Measurements from ENCODE around the gene GPM6B. TPM values are rescaled to one million over a fixed set of nuclear protein-coding genes. Genes with fewer than 3 reads are reported as not detected.

GPM6B gene
- total RNA-seq, 6 donors from 2014 or later = 5.2 to 29.6 (median 21.8) TPM

DNA sequence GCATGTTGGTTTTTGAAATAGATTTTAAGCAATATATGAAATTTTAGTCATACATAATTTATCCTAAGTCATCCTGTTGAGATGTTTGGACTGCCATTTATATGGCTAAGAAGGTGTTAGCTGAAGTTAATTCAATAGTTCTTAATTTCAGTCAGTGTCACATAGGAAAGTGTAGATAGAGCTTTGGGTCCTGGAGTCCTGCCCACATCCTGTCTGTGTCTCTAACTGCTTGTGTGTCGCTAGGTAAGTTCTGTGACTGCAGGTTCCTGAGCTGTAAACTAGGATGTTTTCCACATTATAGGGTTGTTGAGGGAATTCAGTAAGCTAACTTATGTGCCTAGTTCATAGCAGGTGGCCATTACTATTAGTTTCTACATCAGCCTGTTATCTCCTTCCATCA, 61.6 kb downstream of the GPM6B start:
- peaks cover 0 to 46% (median 16%) of the 10 kb centered on the region in 4 donors for H3K36me3 ChIP-seq
- DNase-seq = no peak

DNA sequence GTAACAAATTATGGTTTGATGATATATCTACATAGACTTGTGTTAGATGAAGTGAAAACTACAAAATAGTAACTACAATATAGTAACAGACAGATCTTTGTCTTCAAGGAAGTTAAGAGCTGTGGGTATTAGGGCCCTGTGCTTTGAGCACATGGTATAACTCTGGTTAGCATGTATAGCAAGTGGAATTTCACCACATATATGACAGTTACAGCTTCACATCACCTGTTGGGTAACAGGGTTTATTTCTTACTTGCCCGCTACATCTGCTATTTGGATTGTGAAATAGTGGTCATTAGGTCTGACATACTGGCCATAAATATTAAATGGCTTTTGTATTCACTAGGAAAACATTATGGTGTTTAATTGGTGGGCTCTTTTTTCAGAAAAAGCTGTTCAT, 62.1 kb downstream of the GPM6B start:
- Histone ChIP-seq H3K4me1 (peaks cover 0 to 4% (median 0%) of the 10 kb centered on the region in 4 donors), H3K9me3 (no peaks in the 10 kb centered on the region), H3K27ac (no peak overlapping the region), H3K4me3 (no peak overlapping the region), H3K27me3 (no peaks in the 10 kb centered on the region), H3K36me3 (peaks cover 0 to 45% (median 17%) of the 10 kb centered on the region in 4 donors)
- WGBS, 2 donors = 60 to 82% methylated on average over 1 of the region's 1 CpG
- TF ChIP-seq EP300 (IDR thresholded peaks at IDR 0.05) (no peak), POLR2AphosphoS5 (IDR thresholded peaks at IDR 0.05) (no peak), POLR2A (IDR thresholded peaks at IDR 0.05) (no peak), CTCF (IDR thresholded peaks at IDR 0.05) (no peak)
- ATAC-seq (ENCODE audit: low FRiP score in 2 of 2) (no peak), DNase-seq (no peak)

More for the DNA sequence above, 61.6 kb downstream of the GPM6B start:
- WGBS, 2 donors = 60 to 74% methylated on average over 1 of the region's 1 CpG
- Histone ChIP-seq H3K4me3 (no peak overlapping the region), H3K4me1 (peaks cover 0 to 7% (median 0%) of the 10 kb centered on the region in 4 donors), H3K27me3 (no peaks in the 10 kb centered on the region), H3K27ac (no peak overlapping the region), H3K9me3 (no peaks in the 10 kb centered on the region)
- no peak for TF ChIP-seq POLR2AphosphoS5 (IDR thresholded peaks at IDR 0.05)
- no peak for TF ChIP-seq EP300 (IDR thresholded peaks at IDR 0.05)
- no peak for TF ChIP-seq CTCF (IDR thresholded peaks at IDR 0.05)
- TF ChIP-seq POLR2A (IDR thresholded peaks at IDR 0.05) = no peak
- no peak for ATAC-seq (ENCODE audit: low FRiP score in 2 of 2)

GRCh38 chrX:13752646-13753045, 64.2 kb downstream of the GPM6B start:
- Histone ChIP-seq H3K9me3 (no peaks in the 10 kb centered on the region), H3K4me3 (no peak overlapping the region), H3K4me1 (peaks cover 0 to 4% (median 0%) of the 10 kb centered on the region in 4 donors), H3K27me3 (no peaks in the 10 kb centered on the region), H3K36me3 (peaks cover 0 to 38% (median 12%) of the 10 kb centered on the region in 4 donors), H3K27ac (no peak overlapping the region)
- ATAC-seq (ENCODE audit: low FRiP score in 2 of 2) (no peak), DNase-seq (no peak)
- TF ChIP-seq CTCF (IDR thresholded peaks at IDR 0.05) (no peak), POLR2AphosphoS5 (IDR thresholded peaks at IDR 0.05) (no peak), EP300 (IDR thresholded peaks at IDR 0.05) (no peak), POLR2A (IDR thresholded peaks at IDR 0.05) (no peak)
- WGBS, 2 donors = 60 to 67% methylated on average over 3 of the region's 3 CpGs

- H3K9me3 ChIP-seq = no peaks in the 10 kb centered on the region
- 86 to 89% methylated on average over 3 of the region's 3 CpGs for whole genome bisulfite sequencing, 2 donors
- ATAC-seq (ENCODE audit: low FRiP score in 2 of 2) (no peak), DNase-seq (no peak)
- TF ChIP-seq POLR2AphosphoS5 (IDR thresholded peaks at IDR 0.05) (no peak), CTCF (IDR thresholded peaks at IDR 0.05) (no peak), EP300 (IDR thresholded peaks at IDR 0.05) (no peak), POLR2A (IDR thresholded peaks at IDR 0.05) (no peak)
- H3K36me3 ChIP-seq = peaks cover 0 to 33% (median 12%) of the 10 kb centered on the region in 4 donors
- peaks cover 0 to 4% (median 0%) of the 10 kb centered on the region in 4 donors for H3K4me1 ChIP-seq
- no peaks in the 10 kb centered on the region for H3K27me3 ChIP-seq
- no peak overlapping the region for H3K4me3 ChIP-seq
- no peak overlapping the region for H3K27ac ChIP-seq
These were observed 64.8 kb downstream of the GPM6B start for GRCh38 chrX:13752141-13752540.

GRCh38 chrX:13750812-13751211, 66.1 kb downstream of the GPM6B start:
- Histone ChIP-seq H3K27ac (no peak overlapping the region), H3K4me3 (no peak overlapping the region), H3K36me3 (peaks cover 0 to 31% (median 10%) of the 10 kb centered on the region in 4 donors), H3K27me3 (no peaks in the 10 kb centered on the region), H3K4me1 (peaks cover 0 to 4% (median 0%) of the 10 kb centered on the region in 4 donors), H3K9me3 (no peaks in the 10 kb centered on the region)
- TF ChIP-seq EP300 (IDR thresholded peaks at IDR 0.05) (no peak), POLR2AphosphoS5 (IDR thresholded peaks at IDR 0.05) (no peak), POLR2A (IDR thresholded peaks at IDR 0.05) (no peak), CTCF (IDR thresholded peaks at IDR 0.05) (no peak)
- DNase-seq = no peak
- no peak for ATAC-seq (ENCODE audit: low FRiP score in 2 of 2)
